Neural crest cell (in vitro differentiated cells): ENCODE results near the gene SLC5A8. TPM values are rescaled to one million over a fixed set of nuclear protein-coding genes. Genes with fewer than 3 reads are reported as not detected.

ENCODE experiments used
- DNase-seq: peaks from one replicate; pipeline ENCODE4 v3.0.0; 2021; ENCODE audit warnings: low read depth, mixed read lengths, low spot score
- H3K27ac Mint-ChIP-seq: one replicate; pipeline ENCODE4 v1.8.0; 2021; ENCODE audit warnings: mild to moderate bottlenecking, mixed read lengths; ENCODE audit not compliant: unreplicated experiment
- H3K27me3 Mint-ChIP-seq: 2 replicates; pipeline ENCODE4 v1.8.0; 2021; ENCODE audit warnings: low read depth, mild to moderate bottlenecking, mixed read lengths
- H3K36me3 Mint-ChIP-seq: 2 replicates; pipeline ENCODE4 v1.8.0; 2021; ENCODE audit warnings: low read depth, mild to moderate bottlenecking, mixed read lengths
- H3K4me1 Mint-ChIP-seq: 2 replicates; pipeline ENCODE4 v1.8.0; 2021; ENCODE audit warnings: mixed read lengths
- H3K4me3 Mint-ChIP-seq: one replicate; pipeline ENCODE4 v1.8.0; 2021; ENCODE audit warnings: mild to moderate bottlenecking, mixed read lengths
- H3K9me3 Mint-ChIP-seq: 2 replicates; pipeline ENCODE4 v1.8.0; 2021; ENCODE audit warnings: mixed read lengths
- CTCF ChIP-seq: fragments of 200-600 bp; sonication (generic); conservative IDR thresholded peaks from 2 replicates; pipeline ENCODE4 v1.5.0; 2021; ENCODE audit warnings: antibody characterized with exemption, mild to moderate bottlenecking
- total RNA-seq: library from RNA; stranded (reverse); gene quantifications from 2 replicates; pipeline ENCODE4 v1.2.1, GENCODE V29; 2021

SLC5A8 gene
- total RNA-seq, 1 donor from 2014 or later, result not detected

- H3K36me3 Mint-ChIP-seq, result peaks cover 3% of the 10 kb centered on the region
- H3K4me1 Mint-ChIP-seq, result no peaks in the 10 kb centered on the region
- TF ChIP-seq CTCF, result no peak
- DNase-seq, result no peak
- H3K27ac Mint-ChIP-seq, result no peak overlapping the region
- H3K9me3 Mint-ChIP-seq, result peaks cover 5% of the 10 kb centered on the region
- no peak overlapping the region for H3K4me3 Mint-ChIP-seq
- H3K27me3 Mint-ChIP-seq, result no peaks in the 10 kb centered on the region
These were observed 93.1 kb downstream of the SLC5A8 start for GRCh38 chr12:101116911-101117310.

GRCh38 chr12:101115326-101115725 is 94.7 kb downstream of the SLC5A8 start:
- Mint-ChIP-seq H3K9me3 (no peaks in the 10 kb centered on the region), H3K27me3 (no peaks in the 10 kb centered on the region), H3K36me3 (no peaks in the 10 kb centered on the region), H3K27ac (no peak overlapping the region), H3K4me3 (no peak overlapping the region), H3K4me1 (peaks cover 3% of the 10 kb centered on the region)
- DNase-seq, result no peak
- TF ChIP-seq CTCF, result no peak

GRCh38 chr12:101111441-101111840 is 98.6 kb downstream of the SLC5A8 start:
- no peak for DNase-seq
- peaks cover 3% of the 10 kb centered on the region for H3K4me1 Mint-ChIP-seq
- H3K4me3 Mint-ChIP-seq, result no peak overlapping the region
- H3K27me3 Mint-ChIP-seq, result no peaks in the 10 kb centered on the region
- H3K27ac Mint-ChIP-seq, result no peak overlapping the region
- no peaks in the 10 kb centered on the region for H3K9me3 Mint-ChIP-seq
- H3K36me3 Mint-ChIP-seq, result no peaks in the 10 kb centered on the region
- no peak for TF ChIP-seq CTCF

GRCh38 chr12:101110866-101111265 is 99.2 kb downstream of the SLC5A8 start:
- DNase-seq, result no peak
- Mint-ChIP-seq H3K27ac (no peak overlapping the region), H3K9me3 (no peaks in the 10 kb centered on the region), H3K4me1 (peaks cover 3% of the 10 kb centered on the region), H3K36me3 (no peaks in the 10 kb centered on the region), H3K4me3 (no peak overlapping the region), H3K27me3 (no peaks in the 10 kb centered on the region)
- TF ChIP-seq CTCF, result no peak

- H3K4me1 Mint-ChIP-seq, result peaks cover 3% of the 10 kb centered on the region
- no peak for TF ChIP-seq CTCF
- no peaks in the 10 kb centered on the region for H3K27me3 Mint-ChIP-seq
- DNase-seq, result no peak
- no peak overlapping the region for H3K27ac Mint-ChIP-seq
- no peaks in the 10 kb centered on the region for H3K36me3 Mint-ChIP-seq
- H3K9me3 Mint-ChIP-seq, result peaks cover 4% of the 10 kb centered on the region
- no peak overlapping the region for H3K4me3 Mint-ChIP-seq
These were observed 101.9 kb downstream of the SLC5A8 start for GRCh38 chr12:101108130-101108529.
